Smooth muscle cell (in vitro differentiated cells): ENCODE results near the gene GMPPA. TPM values are rescaled to one million over a fixed set of nuclear protein-coding genes. Genes with fewer than 3 reads are reported as not detected.

Source experiments
- DNase-seq: peaks from one replicate; lab custom pipeline; 2025; ENCODE audit not compliant: unreplicated experiment; lab: John Stamatoyannopoulos, UW
- H2AFZ ChIP-seq: fragments of 200-600 bp; sonication (generic); 2 replicates; pipeline ENCODE4 v1.6.0; 2016; ENCODE audit warnings: antibody characterized with exemption, low read depth, mild to moderate bottlenecking
- H3F3A ChIP-seq: fragments of 200-600 bp; sonication (generic); 2 replicates; pipeline ENCODE4 v1.6.0; 2017; ENCODE audit warnings: antibody characterized with exemption, low read depth
- H3K27ac ChIP-seq: fragments of 200-600 bp; sonication (generic); 2 replicates; pipeline ENCODE4 v1.5.1; 2016; ENCODE audit warnings: low read depth, mild to moderate bottlenecking
- H3K27me3 ChIP-seq: fragments of 200-600 bp; sonication (generic); 2 replicates; pipeline ENCODE4 v1.6.1; 2016; ENCODE audit warnings: low read depth, mild to moderate bottlenecking
- H3K36me3 ChIP-seq: fragments of 200-600 bp; sonication (generic); 2 replicates; pipeline ENCODE4 v1.5.1; 2016; ENCODE audit warnings: low read depth
- H3K4me1 ChIP-seq: fragments of 200-600 bp; sonication (generic); 2 replicates; pipeline ENCODE4 v1.5.1; 2016; ENCODE audit warnings: low read depth
- H3K4me2 ChIP-seq: fragments of 200-600 bp; sonication (generic); 2 replicates; pipeline ENCODE4 v1.6.0; 2016; ENCODE audit warnings: mild to moderate bottlenecking
- H3K4me3 ChIP-seq: fragments of 200-600 bp; sonication (generic); 2 replicates; pipeline ENCODE4 v1.5.1; 2016; ENCODE audit warnings: mild to moderate bottlenecking
- H3K79me2 ChIP-seq: fragments of 200-600 bp; sonication (generic); 2 replicates; pipeline ENCODE4 v1.6.0; 2016; ENCODE audit warnings: low read depth, mild to moderate bottlenecking
- H3K9ac ChIP-seq: fragments of 200-600 bp; sonication (generic); 2 replicates; pipeline ENCODE4 v1.6.0; 2016; ENCODE audit warnings: low read depth
- H3K9me3 ChIP-seq: fragments of 200-600 bp; sonication (generic); replicated peaks from 2 replicates; pipeline ENCODE4 v1.5.1; 2016; ENCODE audit warnings: low read depth
- H4K20me1 ChIP-seq: fragments of 200-600 bp; sonication (generic); 2 replicates; pipeline ENCODE4 v1.6.0; 2016; ENCODE audit warnings: low read depth
- CTCF ChIP-seq: fragments of 200-600 bp; sonication (generic); IDR thresholded peaks from 2 replicates; pipeline ENCODE4 v1.5.1; 2017; ENCODE audit warnings: borderline replicate concordance, mild to moderate bottlenecking, antibody characterized with exemption; ENCODE audit not compliant: insufficient read depth, poor library complexity, severe bottlenecking
- WGBS: methylation state at CpG from one replicate; pipeline ENCODE4 v1.1.7; 2016; ENCODE audit warnings: low lambda C conversion rate; 5-methylcytosine and 5-hydroxymethylcytosine counted together
- polyA plus RNA-seq: library from polyadenylated mRNA; unstranded; fragments of >200 nt; fragmentation: Nextera tagmentation; extraction: Ambion mirVana; gene quantifications from 2 replicates; pipeline ENCODE4 v1.2.1, GENCODE V29; 2016
- total RNA-seq: library from RNA; depleted of rRNA; stranded (reverse); fragments of >200 nt; gene quantifications from 2 replicates; pipeline ENCODE4 v1.2.3, GENCODE V29; 2014

Gene GMPPA
- total RNA-seq (52.2 and 59.3 TPM in 2 replicates), polyA plus RNA-seq (77.8 and 81.7 TPM in 2 replicates)

- Histone ChIP-seq H4K20me1 (no peaks in the 10 kb centered on the region), H3K27ac (peak within 1 kb of the TSS; percentile 73), H3K9ac (peak within 1 kb of the TSS; percentile 96), H3K9me3 (no peaks in the 10 kb centered on the region), H3K4me3 (peak within 1 kb of the TSS; percentile 73), H2AFZ (peak within 1 kb of the TSS; percentile 67), H3K79me2 (peaks cover 4% of the 10 kb centered on the region), H3K27me3 (peaks cover 16% of the 10 kb centered on the region), H3F3A (no peaks in the 10 kb centered on the region), H3K4me1 (peaks cover 13% of the 10 kb centered on the region), H3K4me2 (peak within 1 kb of the TSS; percentile 89), H3K36me3 (no peaks in the 10 kb centered on the region)
- WGBS: under 1% methylated on average over 43 of the region's 49 CpGs
- peak; percentile 78 for DNase-seq
- no peak for TF ChIP-seq CTCF
These were observed at the start of gene GMPPA for GRCh38 chr2:219498280-219499057. TSS of gene GMPPA (plus strand) at chr2:219498891. CDS start at chr2:219499976, 1,085 bp downstream.

GRCh38 chr2:219449609-219450008 lies 49.1 kb upstream of the GMPPA start:
- H3F3A ChIP-seq: peaks cover 11% of the 10 kb centered on the region
- no peaks in the 10 kb centered on the region for H3K9me3 ChIP-seq
- no peak for DNase-seq
- no peak for TF ChIP-seq CTCF
- H3K9ac ChIP-seq: no peak overlapping the region
- no peak overlapping the region for H2AFZ ChIP-seq
- peaks cover 30% of the 10 kb centered on the region for H3K4me1 ChIP-seq
- H3K4me3 ChIP-seq: no peak overlapping the region
- no peak overlapping the region for H3K4me2 ChIP-seq
- H4K20me1 ChIP-seq: no peaks in the 10 kb centered on the region
- no peak overlapping the region for H3K27ac ChIP-seq
- no peaks in the 10 kb centered on the region for H3K79me2 ChIP-seq
- no peaks in the 10 kb centered on the region for H3K36me3 ChIP-seq
- no peaks in the 10 kb centered on the region for H3K27me3 ChIP-seq
- WGBS: 98% methylated on average over 5 of the region's 5 CpGs

- Histone ChIP-seq H3K9me3 (no peaks in the 10 kb centered on the region), H3K79me2 (no peaks in the 10 kb centered on the region), H3K36me3 (no peaks in the 10 kb centered on the region), H3K4me3 (no peak overlapping the region), H4K20me1 (no peaks in the 10 kb centered on the region), H3K4me1 (peaks cover 16% of the 10 kb centered on the region), H3K27ac (peak overlapping the region; percentile 95), H3K4me2 (peak overlapping the region; percentile 65), H3K9ac (no peak overlapping the region), H3K27me3 (no peaks in the 10 kb centered on the region), H2AFZ (no peak overlapping the region), H3F3A (peaks cover 12% of the 10 kb centered on the region)
- WGBS: 69% methylated on average over 12 of the region's 18 CpGs
- DNase-seq: no peak
- no peak for TF ChIP-seq CTCF
These were observed 46.9 kb upstream of the GMPPA start for GRCh38 chr2:219451661-219452360.
